ENCODE data around the gene AGTPBP1. TPM values are rescaled to one million over a fixed set of nuclear protein-coding genes. Genes with fewer than 3 reads are reported as not detected.
"Not testable (repeated sequence)": the region's sequence is repeated elsewhere in the genome, so short reads cannot be mapped to it uniquely, and the experiment has no call there.

Gene AGTPBP1
- total RNA-seq, 2 experiments from 2014 or later, result 28.9 to 31.1 TPM

GRCh38 chr9:85729882-85730281, 11.9 kb downstream of the AGTPBP1 start:
- ChIA-PET POLR2A (interaction anchor here (1.0 kb wide), 1 partner anchor 13 kb away, joined by 6 read pairs; no protein-coding TSS in a partner anchor), CTCF (interaction anchor here (0.8 to 1.1 kb wide), 2 partner anchors 8 to 32 kb away, joined by 3 to 4 read pairs; no protein-coding TSS in a partner anchor)

GRCh38 chr9:85727500-85727899, 14.3 kb downstream of the AGTPBP1 start:
- ChIA-PET CTCF (no interaction called here), POLR2A (no interaction called here)

DNA sequence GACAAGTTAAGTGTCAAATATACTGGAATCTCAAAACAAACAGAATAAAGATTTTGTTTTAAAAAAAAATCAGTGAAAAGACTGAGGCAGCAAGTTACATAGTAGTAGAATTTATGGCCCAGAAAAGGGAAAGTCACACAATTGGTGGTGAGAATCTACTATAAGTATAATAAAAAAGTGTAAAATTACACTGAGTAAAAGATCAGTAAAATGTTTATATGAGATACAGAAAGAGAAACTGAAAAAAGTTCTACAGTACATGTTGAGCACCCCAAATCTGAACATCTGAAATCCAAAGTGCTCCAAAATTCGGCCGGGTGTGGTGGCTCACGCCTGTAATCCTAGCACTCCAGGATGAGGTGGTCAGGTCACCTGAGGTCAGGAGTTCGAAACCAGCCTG, 15.0 kb downstream of the AGTPBP1 start:
- POLR2A ChIA-PET, result no interaction called here

DNA sequence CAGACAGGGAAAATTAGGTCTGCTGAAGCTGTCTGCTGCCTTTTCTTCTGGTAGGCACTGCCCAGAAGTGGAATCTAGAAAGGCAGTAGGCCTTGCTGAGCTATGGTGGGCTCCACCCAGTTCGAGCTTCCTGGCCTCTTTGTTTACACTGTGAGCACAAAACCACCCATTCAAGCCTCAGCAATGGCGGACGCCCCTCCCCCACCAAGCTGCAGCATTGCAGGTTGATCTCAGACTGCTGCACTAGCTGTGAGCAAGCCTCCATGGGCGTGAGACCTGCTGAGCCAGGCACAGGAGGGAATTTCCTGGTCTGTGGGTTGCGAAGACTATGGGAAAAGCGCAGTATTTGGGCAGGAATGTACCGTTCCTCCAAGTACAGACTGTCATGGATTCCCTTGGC, 18.5 kb downstream of the AGTPBP1 start:
- ChIA-PET CTCF (interaction anchor here (1.1 kb wide), 1 partner anchor 21 kb away, joined by 3 read pairs; no protein-coding TSS in a partner anchor), POLR2A (interaction anchor here (0.6 kb wide), 1 partner anchor 19 kb away, joined by 6 read pairs; no protein-coding TSS in a partner anchor)

More for the DNA sequence above, 15.0 kb downstream of the AGTPBP1 start:
- CTCF ChIA-PET, result no interaction called here

- CTCF ChIA-PET, POLR2A ChIA-PET: not testable (repeated sequence)
Measured at GRCh38 chr9:85719411-85719810, 22.3 kb downstream of the AGTPBP1 start.

DNA sequence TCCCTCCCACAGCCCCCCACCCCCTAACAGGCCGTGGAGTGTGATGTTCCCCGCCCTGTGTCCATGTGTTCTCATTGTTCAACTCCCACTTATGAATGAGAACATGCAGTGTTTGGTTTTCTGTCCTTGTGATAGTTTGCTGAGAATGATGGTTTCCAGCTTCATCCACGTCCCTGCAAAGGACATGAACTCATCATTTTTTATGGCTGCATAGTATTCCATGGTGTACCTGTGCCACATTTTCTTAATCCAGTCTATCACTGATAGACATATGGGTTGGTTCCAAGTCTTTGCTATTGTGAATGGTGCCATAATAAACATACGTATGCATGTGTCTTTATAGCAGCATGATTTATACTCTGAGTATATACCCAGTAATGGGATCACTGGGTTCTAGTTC, 23.9 kb downstream of the AGTPBP1 start:
- CTCF ChIA-PET, result interaction anchor here (1.4 kb wide), 1 partner anchor 11 kb away, joined by 3 read pairs; no protein-coding TSS in a partner anchor
- POLR2A ChIA-PET, result not testable (repeated sequence)

- ChIA-PET CTCF (interaction anchor here (0.7 to 1.4 kb wide), 2 partner anchors 12 to 19 kb away, joined by 3 read pairs; no protein-coding TSS in a partner anchor), POLR2A (interaction anchor here (0.6 kb wide), 1 partner anchor 1215 kb away, joined by 3 read pairs; no protein-coding TSS in a partner anchor)
Measured at GRCh38 chr9:85717220-85717619, 24.5 kb downstream of the AGTPBP1 start.

- ChIA-PET POLR2A (no interaction called here), CTCF (interaction anchor here (0.6 to 1.4 kb wide), 2 partner anchors 9 to 13 kb away, joined by 3 read pairs; no protein-coding TSS in a partner anchor)
Measured at GRCh38 chr9:85716031-85716877, 25.5 kb downstream of the AGTPBP1 start.

DNA sequence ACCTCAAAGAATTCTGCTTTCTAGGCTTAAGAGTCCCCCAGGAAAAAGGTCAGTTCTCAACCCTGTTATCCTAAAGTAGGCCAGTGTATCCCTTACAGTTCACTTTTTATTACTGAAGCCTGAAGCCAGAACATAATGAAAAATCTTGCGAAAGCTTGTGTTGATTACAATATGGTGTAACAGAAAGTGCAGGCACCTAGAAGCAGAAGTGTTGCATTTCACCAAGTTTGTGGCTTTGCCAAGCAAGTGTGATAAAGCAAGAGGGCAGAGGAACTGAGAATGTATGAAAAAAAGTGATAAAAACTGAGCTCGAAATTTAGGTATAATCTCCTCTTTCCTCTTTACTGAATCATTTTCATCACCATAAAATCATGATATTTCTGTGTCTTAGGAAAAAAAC, 26.2 kb downstream of the AGTPBP1 start:
- POLR2A ChIA-PET, result interaction anchor here (0.6 kb wide), 1 partner anchor 17 kb away, joined by 3 read pairs; no protein-coding TSS in a partner anchor
- CTCF ChIA-PET, result no interaction called here

DNA sequence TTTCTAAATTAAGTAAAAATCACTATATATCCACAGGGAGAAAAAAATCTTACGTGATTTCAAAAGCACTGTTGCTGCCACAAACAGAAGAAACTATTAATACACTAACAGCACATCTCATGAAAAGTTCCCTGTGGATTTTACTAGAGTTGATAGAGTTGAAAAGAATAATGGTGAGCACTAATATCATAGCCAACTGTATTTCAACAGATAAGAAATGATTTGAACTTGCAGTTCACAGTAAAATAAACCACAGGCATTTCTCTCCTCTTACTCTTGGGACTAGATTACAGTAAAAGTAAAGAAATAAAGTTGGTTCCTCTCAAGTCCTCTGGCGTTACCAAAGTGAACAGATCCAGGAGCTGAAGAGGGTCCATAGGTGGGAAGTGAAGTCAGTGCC, 27.9 kb downstream of the AGTPBP1 start:
- CTCF ChIA-PET, result no interaction called here
- POLR2A ChIA-PET, result no interaction called here

DNA sequence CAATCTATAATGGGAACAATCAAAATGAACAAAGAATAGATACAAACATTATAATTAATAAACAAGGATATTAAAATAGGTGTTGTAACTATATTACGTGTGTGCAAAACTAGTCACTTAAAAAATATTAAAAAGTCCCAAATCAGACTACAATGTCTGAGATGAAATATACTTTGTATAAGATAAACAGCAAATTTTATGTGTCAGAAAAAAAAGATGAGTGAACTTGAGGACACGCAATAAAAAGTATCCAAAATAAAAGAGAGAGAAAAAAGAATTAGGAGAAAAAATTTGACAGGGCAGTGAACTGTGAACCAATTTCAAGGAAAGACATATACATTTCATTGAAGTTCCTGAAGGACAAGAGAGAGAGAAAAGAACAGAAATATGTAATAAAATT, 37.0 kb downstream of the AGTPBP1 start:
- POLR2A ChIA-PET, result interaction anchor here (0.6 kb wide), 1 partner anchor 226 kb away, joined by 7 read pairs; no protein-coding TSS in a partner anchor
- CTCF ChIA-PET, result no interaction called here

GRCh38 chr9:85703398-85703797, 38.4 kb downstream of the AGTPBP1 start:
- ChIA-PET CTCF (no interaction called here), POLR2A (no interaction called here)

DNA sequence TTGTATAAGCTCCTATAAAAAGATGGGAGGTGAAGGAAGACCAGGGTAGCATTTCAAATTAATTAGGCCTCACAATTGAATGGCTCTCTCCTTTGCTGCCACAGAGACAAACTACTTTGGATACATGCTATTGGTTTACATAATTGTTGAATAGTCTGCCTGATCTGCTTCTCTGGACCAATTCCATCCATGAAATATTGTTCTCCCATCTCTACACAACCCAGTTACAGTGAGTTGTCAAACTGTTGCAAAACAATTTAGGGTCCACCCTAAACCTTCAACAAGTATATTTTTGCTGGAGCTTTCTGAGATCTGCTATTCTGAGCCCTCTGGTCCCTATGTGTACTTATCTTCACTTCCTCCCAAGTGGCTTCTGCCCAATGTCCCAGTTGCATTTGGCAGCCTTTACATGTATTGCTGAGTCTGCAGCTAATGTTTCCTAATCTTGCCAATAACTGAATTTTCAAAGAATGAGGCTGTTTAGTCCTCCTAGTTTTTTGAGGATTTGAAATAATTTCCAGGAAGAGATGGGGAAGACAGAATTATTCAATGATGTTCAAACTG, 38.9 kb downstream of the AGTPBP1 start:
- ChIA-PET POLR2A (no interaction called here), CTCF (no interaction called here)

DNA sequence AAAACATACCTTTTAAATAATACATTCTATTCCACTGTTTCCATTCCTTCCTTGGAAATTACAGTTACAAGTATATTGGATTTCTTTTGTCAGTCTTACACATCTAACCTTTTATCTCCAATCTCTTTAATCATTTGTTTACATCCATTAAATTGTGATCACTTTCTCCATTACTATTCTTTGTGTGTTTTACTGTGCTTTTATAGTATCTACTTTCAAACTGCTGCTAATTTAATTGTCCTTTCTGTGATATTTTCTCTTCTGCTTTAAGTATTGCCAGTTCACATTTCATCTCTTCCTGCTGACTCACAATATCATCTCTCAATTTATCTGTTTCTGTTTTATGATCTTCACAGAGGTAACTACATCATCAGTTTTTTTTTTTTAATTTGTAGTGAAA, 39.6 kb downstream of the AGTPBP1 start:
- ChIA-PET POLR2A (no interaction called here), CTCF (no interaction called here)

DNA sequence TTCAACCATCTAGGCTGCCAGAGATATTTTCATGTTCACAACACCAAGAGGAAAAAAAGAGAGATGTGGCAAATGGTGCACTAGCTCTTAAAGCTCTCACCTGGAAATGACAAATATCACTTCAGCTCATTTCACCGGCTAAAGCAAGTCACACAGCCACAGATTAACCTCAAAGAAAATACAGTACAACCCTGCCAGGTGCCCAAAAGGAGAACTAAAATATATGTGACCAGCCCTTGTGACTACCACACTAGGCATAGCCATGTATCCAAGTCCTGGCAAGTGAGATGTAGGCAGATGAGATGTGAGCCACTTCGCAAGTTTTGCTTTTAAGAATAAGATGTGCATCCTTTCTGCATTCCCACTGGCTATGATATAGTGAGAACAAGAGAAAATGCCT, 41.4 kb downstream of the AGTPBP1 start:
- ChIA-PET CTCF (no interaction called here), POLR2A (no interaction called here)

GRCh38 chr9:85688361-85688760, 53.4 kb downstream of the AGTPBP1 start:
- ChIA-PET CTCF (no interaction called here), POLR2A (no interaction called here)

GRCh38 chr9:85685081-85685480, 56.7 kb downstream of the AGTPBP1 start:
- CTCF ChIA-PET, result no interaction called here

GRCh38 chr9:85676790-85677189, 65.0 kb downstream of the AGTPBP1 start:
- CTCF ChIA-PET, result no interaction called here
- POLR2A ChIA-PET, result no interaction called here

More at GRCh38 chr9:85685081-85685480, 56.7 kb downstream of the AGTPBP1 start:
- POLR2A ChIA-PET, result no interaction called here

DNA sequence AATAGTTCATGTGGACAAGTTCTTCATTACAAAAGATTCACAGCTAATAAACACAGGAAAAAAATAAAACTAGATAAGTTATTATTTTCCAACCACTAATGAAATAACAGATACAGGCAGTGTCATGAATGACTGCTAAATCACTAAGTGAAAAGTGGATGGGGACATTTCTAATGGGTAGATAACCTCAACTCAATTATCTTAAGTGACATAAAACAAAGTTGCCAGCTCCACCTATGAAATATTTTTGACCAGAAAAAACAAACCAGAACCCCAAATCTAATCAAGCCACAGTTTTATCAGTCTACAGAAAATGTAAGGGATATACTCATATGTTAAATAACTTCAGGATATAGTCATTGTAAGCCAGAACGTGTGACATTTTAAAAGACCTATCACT, 74.4 kb downstream of the AGTPBP1 start:
- ChIA-PET POLR2A (no interaction called here), CTCF (no interaction called here)

DNA sequence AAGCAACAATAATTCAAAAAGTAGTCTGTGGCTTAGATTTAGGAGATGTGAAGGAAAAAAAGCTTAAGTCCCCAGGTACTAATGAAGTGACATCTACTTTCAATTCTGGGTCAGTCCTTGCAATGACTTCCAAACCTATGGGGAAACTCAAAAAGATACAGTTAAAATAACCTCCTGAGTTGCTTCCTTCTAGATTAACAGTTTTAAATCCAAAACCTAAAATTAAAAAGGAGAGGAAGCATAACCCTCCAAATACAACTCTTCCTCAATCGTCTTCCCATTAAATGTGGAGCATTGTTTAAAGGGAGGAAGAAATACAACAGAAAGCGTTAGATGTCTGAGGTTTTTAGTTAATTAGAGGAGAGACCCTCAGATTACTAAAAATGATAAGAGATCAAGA, 75.7 kb downstream of the AGTPBP1 start:
- POLR2A ChIA-PET, result no interaction called here
- CTCF ChIA-PET, result no interaction called here

DNA sequence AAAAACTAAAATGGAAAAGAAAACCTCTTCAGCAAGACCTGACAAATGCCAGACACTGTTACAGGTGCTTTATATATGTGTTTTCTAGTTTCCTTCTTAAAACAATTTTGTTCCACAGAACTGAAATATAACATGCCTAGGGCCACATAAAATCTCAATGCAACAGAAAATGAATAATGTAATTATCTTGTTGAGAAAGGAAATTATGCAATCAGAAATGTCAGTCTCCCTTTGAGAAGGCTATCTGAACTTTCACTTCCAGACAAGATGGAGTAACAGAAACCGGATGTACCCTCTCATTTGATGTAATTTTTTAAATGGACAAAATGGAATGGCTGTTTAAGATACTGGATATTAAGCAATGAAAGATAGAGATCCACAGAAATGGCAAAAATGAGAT, 79.2 kb downstream of the AGTPBP1 start:
- CTCF ChIA-PET, result no interaction called here

More for the DNA sequence above, 79.2 kb downstream of the AGTPBP1 start:
- POLR2A ChIA-PET, result no interaction called here

Measured in activated CD8-positive, alpha-beta memory T cell treated with anti-CD3 and anti-CD28 coated beads for 36 hours (primary cell).